Activated CD8-positive, alpha-beta memory T cell treated with anti-CD3 and anti-CD28 coated beads, Interleukin-2, amount 10 ng/mL, durations not matched to agents 7 days and 5 days (primary cell): ENCODE measurements around the gene NAA15. TPM values are rescaled to one million over a fixed set of nuclear protein-coding genes. Genes with fewer than 3 reads are reported as not detected.
A peak's percentile ranks its signal among the peaks of the same experiment; 100 is the strongest.
"Not testable (repeated sequence)": the region's sequence is repeated elsewhere in the genome, so short reads cannot be mapped to it uniquely, and the experiment has no call there.

Experiments
- ATAC-seq: fragments of 150-1000 bp; cut with Tn5 transposase; one replicate; pipeline ENCODE4 v1.10.0; 2021; ENCODE audit warnings: moderate library complexity
- CTCF ChIA-PET: fragments of 350-600 bp; sonication (Branson Sonifier 250); formaldehyde crosslinking; loops from one replicate; lab custom pipeline; 2021; ENCODE audit warnings: antibody characterized with exemption; lab: Charles Lee
- DNase-seq: peaks from one replicate; pipeline ENCODE4 v3.0.0-alpha.2; 2020
- H3K27ac Mint-ChIP-seq: one replicate; pipeline ENCODE4 v1.8.0; 2021; ENCODE audit warnings: mild to moderate bottlenecking, mixed read lengths
- H3K27me3 Mint-ChIP-seq: one replicate; pipeline ENCODE4 v1.8.0; 2021; ENCODE audit warnings: mixed read lengths
- H3K36me3 Mint-ChIP-seq: one replicate; pipeline ENCODE4 v1.8.0; 2021; ENCODE audit warnings: mild to moderate bottlenecking, mixed read lengths
- H3K4me1 Mint-ChIP-seq: one replicate; pipeline ENCODE4 v1.8.0; 2021; ENCODE audit warnings: mixed read lengths
- H3K4me3 Mint-ChIP-seq: one replicate; pipeline ENCODE4 v1.8.0; 2021; ENCODE audit warnings: mild to moderate bottlenecking, moderate library complexity, mixed read lengths
- H3K9me3 Mint-ChIP-seq: one replicate; pipeline ENCODE4 v1.8.0; 2022; ENCODE audit warnings: low read depth, mixed read lengths
- total RNA-seq, 2 experiments: library from RNA; stranded (reverse); gene quantifications; one replicate each; pipeline ENCODE4 v1.2.3, GENCODE V29; 2021

NAA15 gene
- total RNA-seq, 2 experiments from 2014 or later = 50.0 to 70.8 TPM

GRCh38 chr4:139304920-139305319 lies 3.6 kb downstream of the NAA15 start:
- ATAC-seq (no peak), DNase-seq (no peak)
- Mint-ChIP-seq H3K4me1 (peaks cover 48% of the 10 kb centered on the region), H3K27me3 (no peaks in the 10 kb centered on the region), H3K27ac (peak overlapping the region; percentile 34), H3K9me3 (no peaks in the 10 kb centered on the region), H3K4me3 (no peak overlapping the region), H3K36me3 (peaks cover 46% of the 10 kb centered on the region)
- CTCF ChIA-PET = interaction anchor here (1.0 to 2.3 kb wide), 2 partner anchors 9 to 62 kb away, joined by 3 to 12 read pairs; no protein-coding TSS in a partner anchor

GRCh38 chr4:139311909-139312308 lies 10.6 kb downstream of the NAA15 start:
- CTCF ChIA-PET = interaction anchor here (1.2 to 2.0 kb wide), 3 partner anchors 10 to 16 kb away, joined by 4 to 6 read pairs (median 5); partner anchors contain the start of genes NAA15 and NDUFC1
- H3K4me3 Mint-ChIP-seq = no peak overlapping the region
- H3K27me3 Mint-ChIP-seq = no peaks in the 10 kb centered on the region
- H3K9me3 Mint-ChIP-seq = peaks cover 2% of the 10 kb centered on the region
- peak overlapping the region; percentile 25 for H3K27ac Mint-ChIP-seq
- peaks cover 34% of the 10 kb centered on the region for H3K36me3 Mint-ChIP-seq
- DNase-seq = no peak
- H3K4me1 Mint-ChIP-seq = peaks cover 60% of the 10 kb centered on the region
- ATAC-seq = no peak

DNA sequence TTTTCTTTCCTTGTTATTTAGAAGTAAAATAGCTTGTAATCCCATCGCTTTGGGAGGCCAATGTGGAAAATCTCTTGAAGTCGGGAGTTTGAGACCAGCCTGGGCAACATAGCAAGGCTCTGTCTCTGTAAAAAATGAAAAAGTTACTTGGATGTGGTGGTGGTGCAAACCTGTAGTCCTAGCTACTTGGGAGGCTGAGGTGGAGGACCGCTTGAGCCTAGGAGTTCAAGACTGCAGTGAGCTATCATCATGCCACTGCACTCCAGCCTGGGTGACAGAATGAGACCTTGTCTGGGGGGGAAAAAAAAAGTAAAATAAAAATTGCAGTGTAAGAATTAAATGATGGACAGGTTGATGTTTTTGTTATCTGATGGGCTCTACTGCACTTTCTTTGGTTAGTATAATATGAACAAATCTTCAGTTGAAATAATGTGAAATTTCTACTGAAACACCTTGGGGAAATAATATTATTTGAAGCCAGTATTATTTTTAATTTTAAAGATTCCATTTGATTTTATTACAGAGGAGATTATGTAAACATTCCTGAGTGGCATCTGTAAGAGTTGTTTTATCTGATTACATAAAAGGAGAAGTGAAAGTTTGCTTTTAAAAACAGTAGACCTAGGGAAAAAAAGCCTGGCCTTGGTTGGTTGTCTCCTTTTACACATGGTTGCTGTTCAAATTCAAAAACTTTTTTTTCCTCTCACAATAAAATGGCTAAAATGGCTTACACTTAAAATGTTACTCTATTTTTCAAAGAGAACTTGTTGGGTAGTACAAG lies 11.4 kb downstream of the NAA15 start:
- no peak overlapping the region for H3K4me3 Mint-ChIP-seq
- CTCF ChIA-PET = interaction anchor here (2.0 kb wide), 1 partner anchor 12 kb away, joined by 6 read pairs; the partner anchor contains the start of gene NAA15

GRCh38 chr4:139313414-139313813 lies 12.1 kb downstream of the NAA15 start:
- H3K4me3 Mint-ChIP-seq = peak overlapping the region; percentile 18
- not testable (repeated sequence) for H3K27me3 Mint-ChIP-seq, ATAC-seq

More for the DNA sequence above, 11.4 kb downstream of the NAA15 start:
- H3K4me1 Mint-ChIP-seq = peaks cover 58% of the 10 kb centered on the region
- no peaks in the 10 kb centered on the region for H3K27me3 Mint-ChIP-seq
- peaks cover 36% of the 10 kb centered on the region for H3K36me3 Mint-ChIP-seq
- no peak for DNase-seq
- peak overlapping the region; percentile 78 for H3K27ac Mint-ChIP-seq
- peaks cover 4% of the 10 kb centered on the region for H3K9me3 Mint-ChIP-seq
- no peak for ATAC-seq

DNA sequence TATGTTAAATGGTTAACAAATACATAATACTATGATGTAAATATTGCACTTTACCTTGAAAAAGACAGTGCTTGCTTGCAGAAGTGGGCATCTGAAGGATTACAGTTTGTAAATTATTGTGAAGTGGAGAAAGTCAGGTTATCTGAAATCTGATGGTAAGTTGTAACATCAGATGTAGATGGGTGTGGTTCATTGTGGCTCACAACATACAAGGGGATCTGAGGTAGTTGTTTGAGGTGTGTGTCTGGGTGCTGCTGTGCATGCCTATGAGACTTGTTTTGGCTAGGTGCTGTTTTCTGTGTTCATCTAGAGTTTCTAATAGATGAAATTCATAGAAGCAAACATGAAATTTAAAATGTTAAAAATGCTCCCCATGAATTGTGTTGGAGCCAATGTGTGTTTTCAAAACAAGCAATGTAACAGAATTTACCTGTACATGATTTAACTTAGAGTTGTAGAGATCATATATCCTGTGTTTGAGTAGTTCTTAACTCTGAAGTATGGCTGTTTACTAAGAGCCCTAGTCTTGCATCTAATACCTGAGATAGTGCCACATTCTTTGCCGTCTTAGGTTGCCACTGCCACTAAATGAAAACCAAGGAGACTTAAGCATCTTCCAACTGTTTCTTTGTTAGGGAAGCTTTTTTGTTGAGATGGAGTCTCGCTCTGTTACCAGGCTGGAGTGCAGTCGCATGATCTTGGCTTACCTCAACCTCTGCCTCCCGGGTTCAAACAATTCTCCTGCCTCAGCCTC lies 12.9 kb downstream of the NAA15 start:
- CTCF ChIA-PET = no interaction called here
- Mint-ChIP-seq H3K27me3 (no peaks in the 10 kb centered on the region), H3K4me3 (no peak overlapping the region), H3K36me3 (peaks cover 35% of the 10 kb centered on the region), H3K27ac (peak overlapping the region; percentile 78), H3K9me3 (peaks cover 4% of the 10 kb centered on the region), H3K4me1 (peaks cover 58% of the 10 kb centered on the region)
- DNase-seq (no peak), ATAC-seq (peak; percentile 65)

More at GRCh38 chr4:139313414-139313813, 12.1 kb downstream of the NAA15 start:
- DNase-seq, CTCF ChIA-PET, H3K9me3 Mint-ChIP-seq: not testable (repeated sequence)
- Mint-ChIP-seq H3K4me1 (peaks cover 58% of the 10 kb centered on the region), H3K36me3 (peaks cover 36% of the 10 kb centered on the region), H3K27ac (peak overlapping the region; percentile 78)

- ATAC-seq = no peak
- no peaks in the 10 kb centered on the region for H3K27me3 Mint-ChIP-seq
- CTCF ChIA-PET = interaction anchor here (1.2 kb wide), 1 partner anchor 19 kb away, joined by 3 read pairs; no protein-coding TSS in a partner anchor
- H3K27ac Mint-ChIP-seq = peak overlapping the region; percentile 78
- peaks cover 41% of the 10 kb centered on the region for H3K36me3 Mint-ChIP-seq
- H3K4me3 Mint-ChIP-seq = no peak overlapping the region
- H3K4me1 Mint-ChIP-seq = peaks cover 61% of the 10 kb centered on the region
- no peak for DNase-seq
- peaks cover 7% of the 10 kb centered on the region for H3K9me3 Mint-ChIP-seq
Measured at GRCh38 chr4:139315221-139315675, 13.9 kb downstream of the NAA15 start.

DNA sequence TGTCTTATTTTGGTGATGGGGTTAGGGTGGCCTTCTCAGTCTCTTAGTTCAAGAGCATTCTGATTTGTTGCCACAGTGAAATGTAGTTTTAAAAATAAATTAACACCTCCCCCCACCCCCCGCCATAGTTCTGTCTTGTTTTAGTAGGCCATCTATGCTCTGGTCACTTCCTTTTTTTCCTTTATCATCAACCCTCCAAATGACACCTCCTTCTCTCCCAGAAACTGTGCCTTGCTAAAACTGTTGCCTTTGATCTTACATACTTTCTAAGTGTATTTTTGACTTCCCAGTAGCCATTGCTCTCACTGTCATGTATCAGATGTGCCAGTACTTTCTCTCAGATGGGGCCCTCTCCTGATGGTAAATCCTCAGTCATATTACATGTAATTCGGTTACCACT lies 15.4 kb downstream of the NAA15 start:
- H3K27ac Mint-ChIP-seq = no peak overlapping the region
- H3K9me3 Mint-ChIP-seq = peaks cover 7% of the 10 kb centered on the region
- peaks cover 40% of the 10 kb centered on the region for H3K36me3 Mint-ChIP-seq
- no peak for DNase-seq
- no peak overlapping the region for H3K4me3 Mint-ChIP-seq
- CTCF ChIA-PET = no interaction called here
- peaks cover 57% of the 10 kb centered on the region for H3K4me1 Mint-ChIP-seq
- no peak for ATAC-seq
- no peaks in the 10 kb centered on the region for H3K27me3 Mint-ChIP-seq

- DNase-seq = no peak
- Mint-ChIP-seq H3K9me3 (peaks cover 7% of the 10 kb centered on the region), H3K36me3 (peaks cover 45% of the 10 kb centered on the region), H3K4me3 (no peak overlapping the region), H3K27ac (no peak overlapping the region), H3K27me3 (no peaks in the 10 kb centered on the region), H3K4me1 (peaks cover 54% of the 10 kb centered on the region)
- no peak for ATAC-seq
- CTCF ChIA-PET = no interaction called here
Measured at GRCh38 chr4:139317635-139318034, 16.3 kb downstream of the NAA15 start.

GRCh38 chr4:139319571-139319970 lies 18.3 kb downstream of the NAA15 start:
- Mint-ChIP-seq H3K9me3 (peaks cover 7% of the 10 kb centered on the region), H3K36me3 (peaks cover 41% of the 10 kb centered on the region), H3K27me3 (no peaks in the 10 kb centered on the region), H3K4me1 (peaks cover 44% of the 10 kb centered on the region), H3K4me3 (no peak overlapping the region), H3K27ac (no peak overlapping the region)
- no peak for ATAC-seq
- CTCF ChIA-PET = no interaction called here
- DNase-seq = no peak

GRCh38 chr4:139322070-139322469 lies 20.8 kb downstream of the NAA15 start:
- not testable (repeated sequence) for ATAC-seq

DNA sequence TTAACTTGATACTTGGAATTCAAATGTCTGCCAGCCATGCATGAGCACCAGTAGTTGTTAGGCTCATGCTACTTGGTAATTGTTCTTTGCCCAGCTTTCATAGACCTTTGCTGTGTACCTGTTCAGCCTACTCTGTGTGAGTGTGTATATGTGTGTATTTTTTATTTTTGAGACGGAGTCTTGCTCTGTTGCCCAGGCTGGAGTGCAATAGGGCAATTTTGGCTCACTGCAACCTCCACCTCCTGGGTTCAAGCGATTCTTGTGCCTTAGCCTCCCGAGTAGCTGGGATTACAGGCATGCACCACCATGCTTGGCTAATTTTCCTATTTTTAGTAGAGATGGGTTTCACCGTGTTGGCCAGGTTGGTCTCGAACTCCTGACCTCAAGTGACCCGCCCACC lies 21.2 kb downstream of the NAA15 start:
- H3K27me3 Mint-ChIP-seq, ATAC-seq, H3K9me3 Mint-ChIP-seq, H3K27ac Mint-ChIP-seq, DNase-seq, H3K4me3 Mint-ChIP-seq: not testable (repeated sequence)
- Mint-ChIP-seq H3K4me1 (peaks cover 23% of the 10 kb centered on the region), H3K36me3 (peaks cover 30% of the 10 kb centered on the region)
- CTCF ChIA-PET = interaction anchor here (0.7 kb wide), 1 partner anchor 307 kb away, joined by 3 read pairs; no protein-coding TSS in a partner anchor

More at GRCh38 chr4:139322070-139322469, 20.8 kb downstream of the NAA15 start:
- DNase-seq, CTCF ChIA-PET, H3K4me3 Mint-ChIP-seq, H3K27me3 Mint-ChIP-seq, H3K27ac Mint-ChIP-seq, H3K9me3 Mint-ChIP-seq: not testable (repeated sequence)
- H3K36me3 Mint-ChIP-seq = peaks cover 31% of the 10 kb centered on the region
- peaks cover 24% of the 10 kb centered on the region for H3K4me1 Mint-ChIP-seq

DNA sequence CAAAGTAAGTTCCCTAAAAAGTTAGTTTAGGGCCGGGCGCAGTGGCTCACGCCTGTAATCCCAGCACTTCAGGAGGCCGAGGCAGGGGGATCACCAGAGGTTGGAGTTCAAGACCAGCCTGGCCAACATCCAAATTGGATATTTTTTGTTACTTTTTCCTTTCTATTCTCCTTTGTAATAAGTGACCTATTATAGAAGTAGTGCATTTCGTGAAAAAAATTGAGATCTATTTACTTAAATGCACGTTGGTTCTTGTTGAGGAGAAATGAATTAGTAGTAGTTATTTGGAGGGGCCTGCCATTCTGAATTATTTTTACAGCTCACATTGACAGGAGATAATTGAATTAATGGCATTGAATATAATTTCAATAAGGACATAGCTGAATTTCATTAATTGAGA lies 23.3 kb downstream of the NAA15 start:
- Mint-ChIP-seq H3K9me3 (peaks cover 2% of the 10 kb centered on the region), H3K4me1 (peaks cover 24% of the 10 kb centered on the region), H3K36me3 (peaks cover 40% of the 10 kb centered on the region), H3K27me3 (no peaks in the 10 kb centered on the region), H3K4me3 (no peak overlapping the region), H3K27ac (peak overlapping the region; percentile 3)
- no peak for ATAC-seq
- CTCF ChIA-PET = interaction anchor here (1.7 kb wide), 1 partner anchor 23 kb away, joined by 5 read pairs; the partner anchor contains the start of gene NAA15
- DNase-seq = no peak

DNA sequence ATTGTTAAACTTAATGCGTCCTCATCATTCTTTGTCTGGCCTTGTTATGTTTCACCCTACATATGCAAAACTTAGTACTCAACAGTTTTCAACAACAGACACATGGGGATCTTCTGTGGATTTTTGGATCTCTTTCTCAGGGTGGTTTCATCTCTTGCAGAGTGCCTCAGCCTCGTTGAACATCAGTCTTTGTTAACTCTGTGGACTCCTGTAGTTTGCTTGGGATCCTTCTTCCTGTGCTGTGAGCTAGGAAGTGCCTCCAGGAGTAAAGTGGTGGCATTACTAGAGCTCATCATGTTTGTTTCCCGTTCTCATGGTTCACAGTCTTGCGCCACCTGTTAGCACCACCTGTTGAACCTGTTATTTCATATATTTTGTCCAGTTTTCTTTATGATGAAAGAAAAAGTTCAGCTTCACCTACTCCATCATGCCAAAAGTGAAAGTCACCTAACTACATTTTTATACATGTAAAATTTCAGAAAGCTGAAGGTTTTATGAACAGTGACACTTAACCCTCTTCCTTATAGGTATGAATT lies 28.4 kb downstream of the NAA15 start:
- CTCF ChIA-PET = interaction anchor here (1.0 to 1.8 kb wide), 2 partner anchors 10 to 17 kb away, joined by 3 to 5 read pairs; no protein-coding TSS in a partner anchor

More for the DNA sequence above, 28.4 kb downstream of the NAA15 start:
- DNase-seq (no peak), ATAC-seq (no peak)
- H3K9me3 Mint-ChIP-seq = no peaks in the 10 kb centered on the region
- H3K27ac Mint-ChIP-seq = no peak overlapping the region
- H3K36me3 Mint-ChIP-seq = peaks cover 35% of the 10 kb centered on the region
- H3K4me1 Mint-ChIP-seq = peaks cover 20% of the 10 kb centered on the region
- H3K27me3 Mint-ChIP-seq = no peaks in the 10 kb centered on the region
- no peak overlapping the region for H3K4me3 Mint-ChIP-seq
